COLO668 (cell line): ENCODE data around the gene DENND2D.

ENCODE experiments used
- DNase-seq: peaks from one replicate; lab custom pipeline; 2025; ENCODE audit not compliant: unreplicated experiment; lab: John Stamatoyannopoulos, UW

The DENND2D gene

GRCh38 chr1:111139956-111140679, 60.3 kb downstream of the DENND2D start, which contains the start of the genes CEPT1 and DRAM2:
Gene CEPT1 (plus strand): TSS chr1:111140223. CDS start chr1:111147715, 7,492 bp downstream.
Gene DRAM2 (minus strand): TSS chr1:111140093. CDS start chr1:111131554, 8,539 bp downstream.
- DNase-seq, result peak; percentile 99

- DNase-seq, result peak; percentile 73
These were observed 61.0 kb downstream of the DENND2D start for GRCh38 chr1:111139324-111139955.
